ENCODE results near the gene ANKRD28.

DNA sequence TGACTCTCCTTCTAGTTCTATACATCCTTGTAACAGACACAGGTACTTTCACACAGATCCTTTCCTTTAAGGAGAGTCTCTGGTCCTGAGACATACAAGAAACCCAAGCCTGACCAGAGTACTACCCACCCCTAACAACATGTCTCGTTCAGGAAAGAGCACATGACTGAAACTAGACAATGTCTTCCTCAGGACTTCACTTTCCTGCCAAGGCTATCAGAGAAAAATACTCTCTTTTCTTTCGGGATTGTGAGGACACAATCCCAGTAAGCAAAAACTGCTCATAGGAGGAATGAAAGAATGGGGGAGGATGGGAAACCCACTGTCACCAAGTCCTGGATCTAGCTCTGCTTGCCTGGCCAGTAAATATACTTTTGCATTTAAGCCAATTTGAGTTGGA, 11.5 kb upstream of the ANKRD28 start:
- TF ChIP-seq HDAC6 (IDR thresholded peaks at IDR 0.05; ENCODE audit: low read depth, low read length) (no peak), EP300 (IDR thresholded peaks at IDR 0.05; ENCODE audit: borderline replicate concordance in 1 of 2, low read depth in 2 of 2, low read length in 2 of 2) (no peak), SUZ12 (IDR thresholded peaks at IDR 0.05; ENCODE audit: low read length) (no peak)
- TF ChIP-seq, protein P1, sequence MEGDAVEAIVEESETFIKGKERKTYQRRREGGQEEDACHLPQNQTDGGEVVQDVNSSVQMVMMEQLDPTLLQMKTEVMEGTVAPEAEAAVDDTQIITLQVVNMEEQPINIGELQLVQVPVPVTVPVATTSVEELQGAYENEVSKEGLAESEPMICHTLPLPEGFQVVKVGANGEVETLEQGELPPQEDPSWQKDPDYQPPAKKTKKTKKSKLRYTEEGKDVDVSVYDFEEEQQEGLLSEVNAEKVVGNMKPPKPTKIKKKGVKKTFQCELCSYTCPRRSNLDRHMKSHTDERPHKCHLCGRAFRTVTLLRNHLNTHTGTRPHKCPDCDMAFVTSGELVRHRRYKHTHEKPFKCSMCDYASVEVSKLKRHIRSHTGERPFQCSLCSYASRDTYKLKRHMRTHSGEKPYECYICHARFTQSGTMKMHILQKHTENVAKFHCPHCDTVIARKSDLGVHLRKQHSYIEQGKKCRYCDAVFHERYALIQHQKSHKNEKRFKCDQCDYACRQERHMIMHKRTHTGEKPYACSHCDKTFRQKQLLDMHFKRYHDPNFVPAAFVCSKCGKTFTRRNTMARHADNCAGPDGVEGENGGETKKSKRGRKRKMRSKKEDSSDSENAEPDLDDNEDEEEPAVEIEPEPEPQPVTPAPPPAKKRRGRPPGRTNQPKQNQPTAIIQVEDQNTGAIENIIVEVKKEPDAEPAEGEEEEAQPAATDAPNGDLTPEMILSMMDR (IDR thresholded peaks at IDR 0.05; ENCODE audit: control extremely low read depth in 1 of 3, insufficient read depth in 1 of 3, low read depth in 1 of 3, low read length in 3 of 3) = no peak
